HepG2 (cell line): ENCODE measurements around the gene A3GALT2. TPM values are rescaled to one million over a fixed set of nuclear protein-coding genes. Genes with fewer than 3 reads are reported as not detected.

Experiments used
- ATAC-seq: fragments of 200-7000 bp; cut with Tn5 transposase; 3 replicates; pipeline ENCODE4 v1.9.1; 2020; ENCODE audit warnings: mild to moderate bottlenecking, moderate library complexity
- BruUV-seq: library from RNA; stranded (reverse); fragments of 400-500 nt; replicated peaks from 2 replicates; lab custom pipeline; 2021; lab: Mats Ljungman, UMichigan
- CTCF ChIA-PET: fragments of 300-600 bp; formaldehyde crosslinking; extraction: SDS; loops from one replicate; lab custom pipeline; 2021; ENCODE audit warnings: low total read pairs, inconsistent platforms, low intra/inter-chr PET ratio; lab: Yijun Ruan, JAX
- POLR2A ChIA-PET: fragments of 350-600 bp; sonication (Branson Sonifier 250); formaldehyde crosslinking; loops from one replicate; lab custom pipeline; 2020; ENCODE audit warnings: antibody characterized with exemption, inconsistent platforms; lab: Yijun Ruan, JAX
- DNase-seq: peaks from one replicate; pipeline ENCODE4 v3.0.0-alpha.2; 2015; ENCODE audit warnings: low spot score
- FAIRE-seq: peaks from 3 replicates; lab custom pipeline; 2011; peaks lifted over from hg19 to GRCh38; lab: Jason Lieb, UNC
- H2AFZ ChIP-seq: one replicate; pipeline ENCODE4 v1.6.1; 2011; ENCODE audit warnings: low read length, inconsistent platforms
- H3K27ac ChIP-seq: fragments of 300-600 bp; 3 replicates; pipeline ENCODE4 v1.8.0; 2011; ENCODE audit warnings: mixed run types, mild to moderate bottlenecking, mixed read lengths, low read length, inconsistent platforms; ENCODE audit not compliant: insufficient read depth; ENCODE audit errors: extremely low read length
- H3K27me3 ChIP-seq, 2 experiments: fragments of 200-600 bp in 1 of 2; 2 replicates in 1 of 2; 3 replicates in 1 of 2; pipeline versions ENCODE4 v1.6.0 to v1.8.0; 2011; ENCODE audit warnings: low read length in 2 of 2, mild to moderate bottlenecking in 2 of 2, moderate library complexity in 2 of 2, inconsistent platforms in 1 of 2; ENCODE audit not compliant: insufficient read depth in 2 of 2, control insufficient read depth in 1 of 2
- H3K36me3 ChIP-seq, 2 experiments: fragments of 200-600 bp in 1 of 2; replicated peaks in 1 of 2; 2 replicates in 1 of 2; 3 replicates in 1 of 2; pipeline versions ENCODE4 v1.5.1 to v1.8.0; 2011; ENCODE audit warnings: low read length in 2 of 2, inconsistent platforms in 1 of 2; ENCODE audit not compliant: insufficient read depth in 2 of 2, control insufficient read depth in 1 of 2
- H3K4me1 ChIP-seq: 2 replicates; pipeline ENCODE4 v1.5.1; 2012; ENCODE audit warnings: low read length, inconsistent platforms; ENCODE audit not compliant: insufficient read depth
- H3K4me2 ChIP-seq: 2 replicates; pipeline ENCODE4 v1.6.0; 2011; ENCODE audit warnings: low read depth, low read length, inconsistent platforms
- H3K4me3 ChIP-seq, 3 experiments: fragments of 200-600 bp in 1 of 3; sonication (generic), shearing (Covaris generic) in 1 of 3; replicated peaks in 1 of 3; 2 replicates each; pipeline ENCODE4 v1.5.1; 2011 to 2016; ENCODE audit warnings: low read length in 3 of 3, inconsistent platforms in 2 of 3, low read depth in 2 of 3, mild to moderate bottlenecking in 2 of 3, control low read depth in 1 of 3, mixed read lengths in 1 of 3; ENCODE audit not compliant: insufficient read depth in 1 of 3
- H3K79me2 ChIP-seq: one replicate; pipeline ENCODE4 v1.6.1; 2011; ENCODE audit warnings: low read length, inconsistent platforms; ENCODE audit not compliant: insufficient read depth
- H3K9ac ChIP-seq: 2 replicates; pipeline ENCODE4 v1.6.0; 2011; ENCODE audit warnings: mild to moderate bottlenecking, low read depth, low read length, inconsistent platforms; ENCODE audit not compliant: insufficient read depth
- H3K9me3 ChIP-seq: 2 replicates; pipeline ENCODE4 v1.5.1; 2012; ENCODE audit warnings: mild to moderate bottlenecking, low read length
- H4K20me1 ChIP-seq: 2 replicates; pipeline ENCODE4 v1.6.0; 2011; ENCODE audit warnings: inconsistent platforms, mild to moderate bottlenecking, low read length, moderate library complexity; ENCODE audit not compliant: insufficient read depth
- NCOA5 ChIP-seq: sonication (generic); formaldehyde crosslinking; IDR thresholded peaks from 2 replicates; pipeline ENCODE4 v1.4.0; 2020; ENCODE audit warnings: missing genetic modification reagents
- ZNF460 ChIP-seq: sonication (generic); formaldehyde crosslinking; IDR thresholded peaks from 2 replicates; pipeline ENCODE4 v1.5.1; 2020; ENCODE audit warnings: missing genetic modification reagents, mild to moderate bottlenecking, borderline replicate concordance
- ZNF619 ChIP-seq: sonication (generic); formaldehyde crosslinking; IDR thresholded peaks from 2 replicates; pipeline ENCODE4 v1.4.0; 2020; ENCODE audit warnings: mild to moderate bottlenecking, missing genetic modification reagents
- whole genome bisulfite sequencing: methylation state at CpG from one replicate; pipeline ENCODE4 v1.1.6; 2017; ENCODE audit warnings: low lambda C conversion rate; 5-methylcytosine and 5-hydroxymethylcytosine counted together
- in situ Hi-C: cut with HindIII; loops from 2 replicates; pipeline ENCODE4 v1.10.0; 2017; ENCODE audit warnings: low pct_unique_long_range_greater_than_20kb; ENCODE audit not compliant: extremely low pct_ligation_motif_present
- intact Hi-C: fragments of 100-400 bp; cut with micrococcal nuclease; formaldehyde crosslinking; loops from one replicate; pipeline ENCODE4 v1.10.0; 2022; ENCODE audit not compliant: unreplicated experiment
- polyA plus RNA-seq, 8 experiments: library from polyadenylated mRNA; depleted of rRNA in 3 of 8; stranded (reverse) in 7 of 8; unstranded in 1 of 8; fragments of >200 nt; fragmentation: Illumina TruSeq in 4 of 8; extraction: Trizol in 4 of 8; gene quantifications; 2 replicates each; pipeline versions ENCODE4 v1.2.1 to v1.2.3, GENCODE V29; 2011 to 2016; ENCODE audit warnings: low read depth in 4 of 8, missing spikeins in 1 of 8, mixed read lengths in 1 of 8; ENCODE audit not compliant: insufficient read depth in 1 of 8
- total RNA-seq, 5 experiments: library from RNA; depleted of rRNA; stranded (reverse); fragments of >200 nt; fragmentation: Illumina TruSeq; extraction: Trizol; gene quantifications; 2 replicates each; pipeline ENCODE4 v1.2.3, GENCODE V29; 2016; ENCODE audit warnings: low read depth in 1 of 5
- TF ChIP-seq, protein P1 (sequence below): sonication (generic); formaldehyde crosslinking; conservative IDR thresholded peaks from 2 replicates; pipeline ENCODE4 v1.8.0; 2022; ENCODE audit warnings: low read depth, missing genetic modification reagents

Gene A3GALT2
- total and polyA plus RNA-seq, 2 of the 13 experiments (the other 11 are each of a cell fraction or from before 2014, with no cell fraction given), result not detected

DNA sequence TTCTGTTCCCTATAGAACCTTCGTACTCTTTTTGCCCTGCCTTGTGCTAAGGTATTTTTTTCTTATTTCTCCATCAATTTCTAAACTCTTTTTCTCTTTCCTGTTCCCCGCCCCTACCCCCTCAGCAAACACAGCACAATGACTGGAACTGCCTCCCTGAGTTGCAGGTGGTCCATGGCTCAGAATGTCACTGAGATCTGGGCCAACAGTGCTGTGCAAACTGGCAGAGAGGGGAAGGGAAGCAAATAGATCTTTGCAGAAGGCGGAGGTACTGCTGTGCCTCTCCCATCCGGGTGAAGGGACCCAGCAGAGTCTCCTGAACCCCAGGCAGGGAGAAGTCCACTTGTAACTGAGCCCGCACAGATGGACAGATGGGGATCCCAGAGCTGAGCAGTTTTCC is 32.6 kb upstream of the A3GALT2 start (continued):
- TF ChIP-seq ZNF619 (no peak), ZNF460 (CRISPR knock-in tag) (no peak)
- TF ChIP-seq, protein P1, sequence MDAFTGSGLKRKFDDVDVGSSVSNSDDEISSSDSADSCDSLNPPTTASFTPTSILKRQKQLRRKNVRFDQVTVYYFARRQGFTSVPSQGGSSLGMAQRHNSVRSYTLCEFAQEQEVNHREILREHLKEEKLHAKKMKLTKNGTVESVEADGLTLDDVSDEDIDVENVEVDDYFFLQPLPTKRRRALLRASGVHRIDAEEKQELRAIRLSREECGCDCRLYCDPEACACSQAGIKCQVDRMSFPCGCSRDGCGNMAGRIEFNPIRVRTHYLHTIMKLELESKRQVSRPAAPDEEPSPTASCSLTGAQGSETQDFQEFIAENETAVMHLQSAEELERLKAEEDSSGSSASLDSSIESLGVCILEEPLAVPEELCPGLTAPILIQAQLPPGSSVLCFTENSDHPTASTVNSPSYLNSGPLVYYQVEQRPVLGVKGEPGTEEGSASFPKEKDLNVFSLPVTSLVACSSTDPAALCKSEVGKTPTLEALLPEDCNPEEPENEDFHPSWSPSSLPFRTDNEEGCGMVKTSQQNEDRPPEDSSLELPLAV, result no peak

DNA sequence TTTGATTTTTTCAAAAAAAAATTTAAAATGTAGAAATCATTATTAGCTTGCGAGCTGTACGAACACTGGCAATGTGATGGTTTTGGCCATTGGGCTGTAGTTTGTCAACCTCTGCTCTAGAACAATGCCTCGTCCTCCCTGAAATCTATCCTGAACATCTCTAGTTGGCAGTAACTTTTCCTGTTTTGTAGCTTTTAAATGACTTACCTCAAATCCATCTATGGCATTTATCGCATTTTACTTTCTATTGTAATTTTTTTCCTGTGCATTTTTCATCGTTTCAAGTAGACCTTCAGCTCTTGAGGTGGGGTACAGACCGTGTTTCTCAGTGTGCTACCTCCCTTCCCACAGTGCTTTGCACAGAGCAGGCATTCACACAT is 30.4 kb upstream of the A3GALT2 start:
- intact Hi-C loops, result no loop called here
- H3K4me2 ChIP-seq, result peak overlapping the region; percentile 97
- no peaks in the 10 kb centered on the region for H4K20me1 ChIP-seq
- H3K4me1 ChIP-seq, result peaks cover 55% of the 10 kb centered on the region
- CTCF ChIA-PET, result interaction anchor here (0.8 kb wide), 1 partner anchor 133 kb away, joined by 3 read pairs; no protein-coding TSS in a partner anchor
- no TSS peak for BruUV-seq
- no peaks in the 10 kb centered on the region; a peak in 1 of 5 replicates for H3K27me3 ChIP-seq
- no peaks in the 10 kb centered on the region for H3K9me3 ChIP-seq
- FAIRE-seq, result no peak
- no peak overlapping the region for H3K27ac ChIP-seq
- TF ChIP-seq NCOA5 (CRISPR knock-in tag), result no peak
- DNase-seq, result no peak
- 96% methylated on average over 6 of the region's 6 CpGs for WGBS
- no peak for ATAC-seq
- in situ Hi-C loops, result no loop called here
- no peak overlapping the region for H3K9ac ChIP-seq
- 0 out of 6 replicates have a peak overlapping the region, but pooled peaks of 1 of the 3 experiments have one; percentile 60 for H3K4me3 ChIP-seq
- POLR2A ChIA-PET, result interaction anchor here (3.2 kb wide), 1 partner anchor 11 kb away, joined by 29 read pairs; no protein-coding TSS in a partner anchor
- no peak overlapping the region for H2AFZ ChIP-seq
- H3K36me3 ChIP-seq, result no peaks in the 10 kb centered on the region
- peaks cover 31% of the 10 kb centered on the region for H3K79me2 ChIP-seq
